ENCODE data around the gene ITM2A. TPM values are rescaled to one million over a fixed set of nuclear protein-coding genes. Genes with fewer than 3 reads are reported as not detected.

ITM2A gene
- polyA plus RNA-seq, 2 of the 4 experiments (the other 2 are of a cell fraction) = 0.13 to 0.68 TPM

GRCh38 chrX:79375340-79375739, 8.2 kb upstream of the ITM2A start:
- TF ChIP-seq FOSL2 (IDR thresholded peaks at IDR 0.05) = no peak
- TF ChIP-seq FOSL2 (CRISPR knock-in tag; IDR thresholded peaks at IDR 0.05) = no peak
- TF ChIP-seq SMC3 (IDR thresholded peaks at IDR 0.05) = no peak
- no peak for TF ChIP-seq HES2 (IDR thresholded peaks at IDR 0.05)
- no peak for TF ChIP-seq CBX8 (IDR thresholded peaks at IDR 0.05)
- TF ChIP-seq MAX (IDR thresholded peaks at IDR 0.05) = no peak
- no peak for TF ChIP-seq NPAS2 (CRISPR knock-in tag; IDR thresholded peaks at IDR 0.05; ENCODE audit: borderline replicate concordance)
- no peak for TF ChIP-seq ELK1 (IDR thresholded peaks at IDR 0.05; ENCODE audit: low read depth, low read length)
- TF ChIP-seq HOXB13 (CRISPR knock-in tag; IDR thresholded peaks at IDR 0.05; ENCODE audit: low read depth) = no peak
- no peak for TF ChIP-seq NFE2L2 (conservative IDR thresholded peaks at IDR 0.05; ENCODE audit: low read length)
- TF ChIP-seq HDAC2 (IDR thresholded peaks at IDR 0.05) = no peak
- TF ChIP-seq HOXA7 (CRISPR knock-in tag; IDR thresholded peaks at IDR 0.05) = no peak
- TF ChIP-seq MAFK (IDR thresholded peaks at IDR 0.05; ENCODE audit: partially characterized antibody) = no peak
- no peak for TF ChIP-seq ESRRA (IDR thresholded peaks at IDR 0.05; ENCODE audit: borderline replicate concordance, low read length)
- TF ChIP-seq ZSCAN20 (CRISPR knock-in tag; IDR thresholded peaks at IDR 0.05) = no peak
- TF ChIP-seq EP300 (IDR thresholded peaks at IDR 0.05) = no peak
- TF ChIP-seq CTCF (IDR thresholded peaks at IDR 0.05) = no peak
- no peak for TF ChIP-seq CBX2 (IDR thresholded peaks at IDR 0.05; ENCODE audit: borderline replicate concordance, low read depth)
- TF ChIP-seq RAD21 (conservative IDR thresholded peaks at IDR 0.05 in 1 of 2, IDR thresholded peaks at IDR 0.05 in 1 of 2) = no peak
- no peak for TF ChIP-seq RCOR1 (IDR thresholded peaks at IDR 0.05; ENCODE audit: low read depth, low read length)
- TF ChIP-seq FOSB (CRISPR knock-in tag; IDR thresholded peaks at IDR 0.05) = no peak
- ATAC-seq = no peak
- FAIRE-seq = no peak
- ChIA-PET CTCF (no interaction called here), POLR2A (no interaction called here)
- Histone ChIP-seq H3K27ac (no peak overlapping the region), H3K4me1 (no peaks in the 10 kb centered on the region), H3K4me2 (no peak overlapping the region), H3K4me3 (no peak overlapping the region), H3K9me3 (no peaks in the 10 kb centered on the region)
- WGBS (ENCODE audit: missing lambda C conversion rate) = 3% methylated on average over 2 of the region's 2 CpGs
- no peak for DNase-seq (ENCODE audit: low read depth in 1 of 2, low spot score in 1 of 2)

GRCh38 chrX:79371640-79372039, 4.5 kb upstream of the ITM2A start:
- Histone ChIP-seq H3K9me3 (no peaks in the 10 kb centered on the region), H3K4me2 (no peak overlapping the region), H3K27ac (no peak overlapping the region), H3K4me1 (no peaks in the 10 kb centered on the region), H3K4me3 (no peak overlapping the region)
- TF ChIP-seq MAX (IDR thresholded peaks at IDR 0.05) (no peak), FOXS1 (CRISPR knock-in tag; IDR thresholded peaks at IDR 0.05) (no peak), BCL3 (IDR thresholded peaks at IDR 0.05) (no peak), RAD21 (conservative IDR thresholded peaks at IDR 0.05 in 1 of 2, IDR thresholded peaks at IDR 0.05 in 1 of 2) (no peak), EHF (CRISPR knock-in tag; IDR thresholded peaks at IDR 0.05) (no peak), ZFP36 (IDR thresholded peaks at IDR 0.05; ENCODE audit: borderline replicate concordance, partially characterized antibody) (no peak), RNF2 (IDR thresholded peaks at IDR 0.05; ENCODE audit: borderline replicate concordance, low read depth) (no peak), TP53 (CRISPR knock-in tag; IDR thresholded peaks at IDR 0.05) (no peak)
- no peak for ATAC-seq
- CTCF ChIA-PET = no interaction called here
- FAIRE-seq = no peak
- no peak for DNase-seq (ENCODE audit: low read depth in 1 of 2, low spot score in 1 of 2)
- POLR2A ChIA-PET = no interaction called here
- WGBS (ENCODE audit: missing lambda C conversion rate) = 23% methylated on average over 1 of the region's 1 CpG

Data from A549 (cell line).